WI38 (cell line): ENCODE measurements around the gene L2HGDH.
"Not testable (repeated sequence)": the region's sequence is repeated elsewhere in the genome, so short reads cannot be mapped to it uniquely, and the experiment has no call there.

ENCODE experiments used
- H3K4me3 ChIP-seq: 2 replicates; pipeline ENCODE4 v1.5.1; 2011; ENCODE audit warnings: low read depth, mild to moderate bottlenecking, control low read depth, low read length
- TF ChIP-seq, protein P1 (sequence below): IDR thresholded peaks from 2 replicates; pipeline ENCODE4 v1.5.1; 2012; ENCODE audit warnings: low read depth, mild to moderate bottlenecking, control low read depth, low read length

The L2HGDH gene

DNA sequence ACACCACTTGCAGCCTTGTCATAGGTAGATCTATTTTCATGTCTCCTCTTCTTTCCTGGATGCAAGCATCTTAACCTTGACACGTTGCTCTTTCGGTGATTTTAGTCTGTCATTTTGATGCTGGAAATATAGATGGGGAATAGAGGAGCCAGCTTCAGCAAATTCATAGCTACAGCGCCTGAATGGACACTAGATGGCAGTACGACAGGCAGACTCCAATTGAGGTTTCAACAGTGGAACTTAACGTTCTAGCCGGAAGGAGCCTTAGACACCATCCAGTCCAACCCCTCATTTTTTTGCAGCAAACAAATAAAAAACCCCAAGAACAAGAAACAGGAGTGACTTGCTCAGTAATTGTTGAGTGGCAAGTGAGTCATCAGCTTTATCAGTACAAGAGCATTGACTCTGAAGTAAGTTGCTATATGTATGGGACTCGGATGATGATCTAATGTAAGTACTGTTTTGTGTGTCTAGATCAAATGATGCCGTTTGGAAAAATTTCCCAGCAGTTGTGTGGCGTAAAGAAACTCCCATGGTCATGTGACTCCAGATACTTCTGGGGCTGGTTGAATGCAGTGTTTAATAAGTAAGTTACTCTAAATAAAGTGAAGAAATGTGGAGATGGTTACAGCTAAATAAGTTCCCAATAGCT lies 9.1 kb upstream of the L2HGDH start:
- H3K4me3 ChIP-seq = peak overlapping the region; percentile 36
- TF ChIP-seq, protein P1, sequence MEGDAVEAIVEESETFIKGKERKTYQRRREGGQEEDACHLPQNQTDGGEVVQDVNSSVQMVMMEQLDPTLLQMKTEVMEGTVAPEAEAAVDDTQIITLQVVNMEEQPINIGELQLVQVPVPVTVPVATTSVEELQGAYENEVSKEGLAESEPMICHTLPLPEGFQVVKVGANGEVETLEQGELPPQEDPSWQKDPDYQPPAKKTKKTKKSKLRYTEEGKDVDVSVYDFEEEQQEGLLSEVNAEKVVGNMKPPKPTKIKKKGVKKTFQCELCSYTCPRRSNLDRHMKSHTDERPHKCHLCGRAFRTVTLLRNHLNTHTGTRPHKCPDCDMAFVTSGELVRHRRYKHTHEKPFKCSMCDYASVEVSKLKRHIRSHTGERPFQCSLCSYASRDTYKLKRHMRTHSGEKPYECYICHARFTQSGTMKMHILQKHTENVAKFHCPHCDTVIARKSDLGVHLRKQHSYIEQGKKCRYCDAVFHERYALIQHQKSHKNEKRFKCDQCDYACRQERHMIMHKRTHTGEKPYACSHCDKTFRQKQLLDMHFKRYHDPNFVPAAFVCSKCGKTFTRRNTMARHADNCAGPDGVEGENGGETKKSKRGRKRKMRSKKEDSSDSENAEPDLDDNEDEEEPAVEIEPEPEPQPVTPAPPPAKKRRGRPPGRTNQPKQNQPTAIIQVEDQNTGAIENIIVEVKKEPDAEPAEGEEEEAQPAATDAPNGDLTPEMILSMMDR = peak; percentile 86

DNA sequence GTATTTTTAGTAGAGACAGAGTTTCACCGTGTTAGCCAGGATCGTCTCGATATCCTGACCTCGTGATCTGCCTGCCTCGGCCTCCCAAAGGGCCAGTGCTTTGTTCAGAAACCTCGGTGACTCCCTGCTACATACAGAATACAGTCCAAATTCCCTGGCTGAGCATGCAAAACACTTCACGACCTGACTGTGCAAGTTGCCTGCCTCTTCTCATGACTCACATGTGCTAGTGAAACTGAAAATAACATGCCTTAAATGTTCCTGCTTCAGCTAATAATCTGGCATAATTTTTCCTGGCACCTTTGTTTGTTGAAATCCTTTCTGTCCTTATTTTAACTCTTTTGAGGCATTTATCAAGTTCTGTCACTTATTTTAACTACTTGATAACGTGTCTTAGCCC lies 8.3 kb upstream of the L2HGDH start:
- H3K4me3 ChIP-seq = no peak overlapping the region; the same call in 1 of the 2 replicates
- TF ChIP-seq, protein P1 = no peak

DNA sequence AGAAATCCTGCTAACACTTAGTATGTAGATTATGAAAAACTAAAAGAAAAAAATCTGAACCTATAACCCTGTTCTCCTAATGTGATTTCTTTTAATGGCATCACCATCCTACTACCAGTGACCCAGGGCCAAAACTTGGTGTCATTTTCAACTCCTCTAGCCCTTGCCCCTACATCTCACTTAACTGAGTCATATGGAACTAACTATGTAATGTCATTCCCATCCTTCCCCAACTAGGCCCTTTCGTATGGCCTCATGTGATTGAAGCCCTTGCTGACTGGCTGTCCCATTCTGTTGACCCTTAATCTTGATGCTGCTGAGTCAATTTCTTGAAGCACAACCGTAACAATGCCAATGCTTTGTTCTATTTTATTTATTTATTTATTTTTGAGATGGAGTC lies 7.7 kb upstream of the L2HGDH start:
- H3K4me3 ChIP-seq = no peak overlapping the region
- TF ChIP-seq, protein P1 = no peak

DNA sequence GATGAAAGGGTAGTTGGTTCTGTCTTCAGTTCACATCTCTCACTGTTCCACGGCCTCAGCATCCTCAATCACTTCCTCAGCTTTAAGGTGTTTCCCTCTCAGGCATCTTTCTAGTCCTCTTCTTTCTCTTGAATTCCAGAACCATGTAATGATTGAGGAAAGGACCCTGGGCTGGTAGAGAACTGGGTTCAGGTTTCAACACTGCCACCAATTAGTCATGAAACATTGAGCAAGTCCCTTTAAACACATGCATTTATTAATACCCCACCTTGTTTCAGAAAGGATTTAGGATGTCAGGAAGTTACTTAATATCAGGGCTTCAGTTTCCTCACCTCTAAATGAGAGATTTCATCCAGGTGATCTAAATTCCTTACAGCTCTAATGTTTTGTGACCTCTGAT lies 7.3 kb upstream of the L2HGDH start:
- TF ChIP-seq, protein P1 = no peak

DNA sequence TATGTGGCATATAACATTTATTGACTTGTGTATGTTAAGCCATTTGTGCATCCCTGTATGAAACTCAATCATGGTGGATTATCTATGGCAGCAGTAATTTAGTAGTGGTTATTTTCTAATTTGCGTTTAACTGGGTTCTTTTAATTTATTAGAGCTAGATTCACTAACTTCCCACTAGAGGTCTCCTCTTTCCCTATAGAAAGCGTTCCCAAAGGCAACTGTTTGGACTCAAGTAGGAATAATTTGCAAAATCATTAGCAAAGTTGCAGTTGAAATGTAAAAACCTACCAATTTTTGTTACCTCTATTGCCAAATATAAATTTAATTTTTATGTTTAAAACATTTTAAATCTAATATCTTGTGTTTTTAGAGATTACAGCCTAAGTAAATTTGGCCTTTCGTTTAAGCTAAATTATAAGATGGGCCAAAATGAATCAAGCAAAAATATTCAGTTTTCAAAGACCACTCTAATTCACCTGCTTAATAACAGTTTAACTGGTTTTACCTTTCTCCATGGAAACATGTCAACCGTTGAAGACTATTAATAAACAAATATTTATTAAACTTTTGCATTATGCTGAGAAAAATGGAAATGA lies 6.1 kb upstream of the L2HGDH start:
- no peak overlapping the region for H3K4me3 ChIP-seq
- TF ChIP-seq, protein P1 = peak; percentile 49; the same call in 1 of the 2 replicates

More for the DNA sequence above, 7.3 kb upstream of the L2HGDH start:
- no peak overlapping the region for H3K4me3 ChIP-seq

DNA sequence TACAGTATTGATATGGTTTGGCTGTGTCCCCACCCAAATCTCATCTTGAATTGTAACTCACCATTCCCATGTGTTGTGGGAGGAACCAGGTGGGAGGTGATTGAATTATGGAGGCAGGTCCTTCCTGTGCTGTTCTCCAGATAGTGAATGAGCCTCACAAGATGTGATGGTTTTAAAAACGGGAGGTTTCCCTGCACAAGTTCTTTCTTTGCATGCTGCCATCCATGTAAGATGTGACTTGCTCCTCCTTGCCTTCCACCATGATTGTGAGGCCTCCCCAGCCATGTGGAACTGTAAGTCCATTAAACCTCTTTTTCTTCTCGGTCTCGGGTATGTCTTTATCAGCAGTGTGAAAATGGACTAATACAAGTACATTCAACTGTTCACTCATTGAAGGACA lies 2.1 kb upstream of the L2HGDH start:
- not testable (repeated sequence) for H3K4me3 ChIP-seq

DNA sequence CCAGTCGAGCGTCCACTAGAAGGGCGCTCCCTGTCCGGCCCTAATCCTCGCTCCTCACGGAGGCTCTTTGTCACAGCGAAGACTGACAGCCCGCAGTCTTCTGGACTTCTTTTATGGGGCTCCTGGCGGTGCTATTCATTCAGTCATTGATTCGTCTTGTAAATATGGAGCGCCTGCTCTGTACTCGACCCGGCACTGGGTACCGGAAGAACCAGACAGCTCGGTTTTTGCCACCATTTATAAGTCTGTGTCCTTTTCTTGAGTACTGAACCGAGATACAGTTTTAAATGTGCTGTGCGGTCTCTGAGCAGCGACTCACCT lies 665 bp upstream of the L2HGDH start:
- TF ChIP-seq, protein P1 = no peak
- peak overlapping the region; percentile 66 for H3K4me3 ChIP-seq

DNA sequence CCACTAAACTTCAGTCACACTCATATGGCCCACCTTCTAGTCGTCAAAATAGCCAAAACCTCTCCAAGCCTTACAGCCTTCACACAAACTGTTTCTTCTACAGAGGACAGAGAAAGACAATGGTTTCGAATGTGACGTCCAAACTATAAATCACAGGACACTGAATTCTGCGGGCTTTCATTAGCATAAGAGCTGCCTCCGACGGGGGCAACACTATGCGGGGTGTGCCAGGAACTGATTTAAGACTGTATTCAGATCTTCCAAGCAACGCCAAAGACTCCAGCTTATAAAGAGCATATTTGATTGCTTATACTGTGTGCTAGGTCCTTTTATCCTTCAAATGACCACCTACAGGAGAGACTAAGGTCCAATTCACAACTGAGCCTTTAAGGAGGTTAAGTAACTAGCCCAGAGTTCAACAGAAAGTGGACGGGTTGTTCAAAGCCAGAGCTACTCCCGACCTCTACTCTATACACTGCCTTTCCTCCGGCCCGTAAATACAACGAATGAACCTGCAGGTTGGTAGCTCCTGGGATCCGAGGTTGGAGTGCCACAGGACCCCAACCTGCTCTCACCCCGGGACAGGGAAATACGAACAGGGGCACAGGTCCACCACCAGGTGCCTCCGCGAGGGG lies 575 bp downstream of the L2HGDH start:
- TF ChIP-seq, protein P1 = no peak
- H3K4me3 ChIP-seq = peak overlapping the region; percentile 66
